Spleen (tissue), 11 donors: ENCODE measurements around the gene ATOH8. TPM values are rescaled to one million over a fixed set of nuclear protein-coding genes. Genes with fewer than 3 reads are reported as not detected.

Source experiments
- DNase-seq: peaks from one replicate; pipeline ENCODE4 v3.0.0-alpha.2; 2020
- H3K27ac ChIP-seq, 8 donors: fragments of 200-600 bp; sonication (generic) in 7 of 8; 1 replicate in 4 of 8; 2 replicates in 4 of 8; pipeline versions ENCODE4 v1.5.0 to v1.8.0; 2016 to 2021; ENCODE audit warnings: inconsistent platforms in 4 of 8, mild to moderate bottlenecking in 4 of 8, moderate library complexity in 1 of 8
- H3K27me3 ChIP-seq, 7 donors: fragments of 200-600 bp; sonication (generic) in 6 of 7; replicated peaks in 1 of 7; 1 replicate in 4 of 7; 2 replicates in 3 of 7; pipeline versions ENCODE4 v1.5.0 to v1.8.0; 2016 to 2021; ENCODE audit warnings: inconsistent platforms in 3 of 7, mild to moderate bottlenecking in 1 of 7
- H3K36me3 ChIP-seq, 6 donors: fragments of 200-600 bp; sonication (generic) in 5 of 6; 1 replicate in 4 of 6; 2 replicates in 2 of 6; pipeline versions ENCODE4 v1.5.0 to v1.8.0; 2016 to 2021; ENCODE audit warnings: inconsistent platforms in 2 of 6
- H3K4me1 ChIP-seq, 6 donors: fragments of 200-600 bp; sonication (generic) in 5 of 6; 1 replicate in 3 of 6; 2 replicates in 3 of 6; pipeline versions ENCODE4 v1.5.0 to v1.8.0; 2016 to 2021; ENCODE audit warnings: inconsistent platforms in 3 of 6
- H3K4me3 ChIP-seq, 8 donors: fragments of 200-600 bp; sonication (generic) in 7 of 8; 1 replicate in 4 of 8; 2 replicates in 4 of 8; pipeline versions ENCODE4 v1.5.0 to v1.8.0; 2016 to 2021; ENCODE audit warnings: inconsistent platforms in 4 of 8, mild to moderate bottlenecking in 4 of 8, moderate library complexity in 2 of 8
- H3K9me3 ChIP-seq, 8 donors: fragments of 200-600 bp; sonication (generic) in 7 of 8; 1 replicate in 4 of 8; 2 replicates in 4 of 8; pipeline versions ENCODE4 v1.5.0 to v1.8.0; 2016 to 2021; ENCODE audit warnings: inconsistent platforms in 4 of 8
- CTCF ChIP-seq, 11 experiments: fragments of 200-600 bp in 7 of 11; fragments of 450-650 bp in 4 of 11; sonication (generic) in 4 of 11; IDR thresholded peaks in 8 of 11; conservative IDR thresholded peaks in 3 of 11; 1 replicate in 7 of 11; 2 replicates in 4 of 11; pipeline versions ENCODE4 v1.4.0 to v1.8.0; 2016 to 2021; ENCODE audit warnings: antibody characterized with exemption in 11 of 11, inconsistent platforms in 4 of 11, mild to moderate bottlenecking in 1 of 11
- POLR2A ChIP-seq, 3 donors: fragments of 450-650 bp; IDR thresholded peaks; one replicate each; pipeline ENCODE4 v1.5.1; 2017; ENCODE audit warnings: antibody characterized with exemption in 3 of 3, mild to moderate bottlenecking in 1 of 3
- POLR2AphosphoS5 ChIP-seq, 3 donors: sonication (generic); formaldehyde crosslinking; IDR thresholded peaks; one replicate each; pipeline ENCODE4 v1.5.1; 2017; ENCODE audit warnings: antibody characterized with exemption in 3 of 3
- WGBS, 5 donors: extraction: QIAGEN DNeasy Blood & Tissue Kit in 3 of 5; methylation state at CpG; one replicate each; pipeline versions ENCODE4 v1.1.5 to v1.1.7; 2013 to 2018; 5-methylcytosine and 5-hydroxymethylcytosine counted together
- intact Hi-C: fragments of 100-400 bp; cut with DNase I; formaldehyde crosslinking; loops from one replicate; pipeline ENCODE4 v1.15.0; 2023; ENCODE audit warnings: low total_unique reads
- polyA plus RNA-seq, 3 donors: library from polyadenylated mRNA; stranded (reverse); fragments of 200-250 nt; gene quantifications; one replicate each; pipeline ENCODE4 v1.2.1, GENCODE V29; 2013
- total RNA-seq, 7 donors: library from RNA; depleted of rRNA in 3 of 7; stranded (reverse); fragments of >200 nt in 3 of 7; fragmentation: NEBNext Ultra II Directional in 4 of 7; extraction: Animal tissue kit (Norgen Biotek cat#: 25700) in 4 of 7; gene quantifications; one replicate each; pipeline versions ENCODE4 v1.1.0 to v1.2.1, GENCODE V29; 2016 to 2021
- donor health status: healthy with polysubstance abuse.
- donor health status: DM: no; HTN: no; CAD: no; lungs with moderate emphysema.
- donor health status: DM: no; HTN: no; CAD: no.
- donor health status: Bipolar disorder and iron deficiency.
- donor health status: healthy.
- donor health status: DM: no; HTN: no; CAD: no.
- donor health status: DM: yes; HTN: yes; CAD: no.

ATOH8 gene
- total and polyA plus RNA-seq, 10 donors: 6.4 to 53.0 (median 17.4) TPM

GRCh38 chr2:85748985-85749875 is 4.6 kb upstream of the ATOH8 start:
- Histone ChIP-seq H3K9me3 (peaks cover 0 to 6% (median 0%) of the 10 kb centered on the region in 8 donors), H3K4me1 (peaks cover 6 to 87% (median 51%) of the 10 kb centered on the region in 6 donors), H3K27me3 (peaks cover 0 to 71% (median 16%) of the 10 kb centered on the region in 7 donors), H3K4me3 (no peak overlapping the region), H3K36me3 (no peaks in the 10 kb centered on the region), H3K27ac (peak overlapping the region in 1 of 8 donors; percentile 17)
- 51 to 81% (median 73%) methylated on average over 6 to 7 of the region's 7 CpGs for WGBS, 5 donors
- intact Hi-C loops: loop anchor here (10.0 kb wide), 1 partner anchor 46 kb away; no protein-coding TSS in a partner anchor
- TF ChIP-seq CTCF (IDR thresholded peaks at IDR 0.05 in 8 of 11, conservative IDR thresholded peaks at IDR 0.05 in 3 of 11) (no peak), POLR2A (IDR thresholded peaks at IDR 0.05) (no peak), POLR2AphosphoS5 (IDR thresholded peaks at IDR 0.05) (no peak)
- peak; percentile 27 for DNase-seq

GRCh38 chr2:85750587-85751575 is 2.9 kb upstream of the ATOH8 start:
- DNase-seq: peak; percentile 86
- Histone ChIP-seq H3K9me3 (peaks cover 0 to 6% (median 0%) of the 10 kb centered on the region in 8 donors), H3K4me1 (peaks cover 19 to 93% (median 62%) of the 10 kb centered on the region in 6 donors), H3K27ac (peak overlapping the region in 1 of 8 donors; percentile 21), H3K4me3 (no peak overlapping the region), H3K36me3 (no peaks in the 10 kb centered on the region), H3K27me3 (peaks cover 0 to 79% (median 32%) of the 10 kb centered on the region in 7 donors)
- intact Hi-C loops: no loop called here
- 24 to 47% (median 45%) methylated on average over 10 to 15 of the region's 15 CpGs for WGBS, 5 donors
- TF ChIP-seq CTCF (IDR thresholded peaks at IDR 0.05 in 8 of 11, conservative IDR thresholded peaks at IDR 0.05 in 3 of 11) (peak; percentile 48 to 88 (median 74)), POLR2A (IDR thresholded peaks at IDR 0.05) (no peak), POLR2AphosphoS5 (IDR thresholded peaks at IDR 0.05) (peak in 1 of 3 donors; percentile 16)

GRCh38 chr2:85751627-85752026 is 2.2 kb upstream of the ATOH8 start:
- DNase-seq: no peak
- peaks cover 0 to 6% (median 0%) of the 10 kb centered on the region in 8 donors for H3K9me3 ChIP-seq
- TF ChIP-seq POLR2AphosphoS5 (IDR thresholded peaks at IDR 0.05) (no peak), POLR2A (IDR thresholded peaks at IDR 0.05) (no peak)
- no peaks in the 10 kb centered on the region for H3K36me3 ChIP-seq
- H3K4me1 ChIP-seq: peaks cover 19 to 93% (median 63%) of the 10 kb centered on the region in 6 donors
- intact Hi-C loops: no loop called here
- no peak overlapping the region for H3K4me3 ChIP-seq
- WGBS, 5 donors: 48 to 72% (median 58%) methylated on average over 11 of the region's 11 CpGs
- peaks cover 0 to 80% (median 37%) of the 10 kb centered on the region in 7 donors for H3K27me3 ChIP-seq
- peak overlapping the region in 1 of 8 donors; percentile 21 for H3K27ac ChIP-seq

- Histone ChIP-seq H3K4me1 (peaks cover 19 to 95% (median 66%) of the 10 kb centered on the region in 6 donors), H3K9me3 (peaks cover 0 to 6% (median 0%) of the 10 kb centered on the region in 8 donors), H3K4me3 (peak overlapping the region; percentile 45 to 84 (median 59)), H3K27me3 (peaks cover 0 to 86% (median 37%) of the 10 kb centered on the region in 7 donors), H3K27ac (peak overlapping the region in 7 of 8 donors; percentile 63 to 85 (median 77)), H3K36me3 (no peaks in the 10 kb centered on the region)
- TF ChIP-seq POLR2A (IDR thresholded peaks at IDR 0.05): no peak
- TF ChIP-seq POLR2AphosphoS5 (IDR thresholded peaks at IDR 0.05): no peak
- TF ChIP-seq CTCF (IDR thresholded peaks at IDR 0.05 in 8 of 11, conservative IDR thresholded peaks at IDR 0.05 in 3 of 11): no peak
- DNase-seq: no peak
- WGBS, 5 donors: 7 to 20% (median 12%) methylated on average over 17 to 29 of the region's 29 CpGs
- intact Hi-C loops: no loop called here
These were observed 711 bp upstream of the ATOH8 start for GRCh38 chr2:85753035-85753524.
